Measurements from ENCODE around the gene ASB9.

DNA sequence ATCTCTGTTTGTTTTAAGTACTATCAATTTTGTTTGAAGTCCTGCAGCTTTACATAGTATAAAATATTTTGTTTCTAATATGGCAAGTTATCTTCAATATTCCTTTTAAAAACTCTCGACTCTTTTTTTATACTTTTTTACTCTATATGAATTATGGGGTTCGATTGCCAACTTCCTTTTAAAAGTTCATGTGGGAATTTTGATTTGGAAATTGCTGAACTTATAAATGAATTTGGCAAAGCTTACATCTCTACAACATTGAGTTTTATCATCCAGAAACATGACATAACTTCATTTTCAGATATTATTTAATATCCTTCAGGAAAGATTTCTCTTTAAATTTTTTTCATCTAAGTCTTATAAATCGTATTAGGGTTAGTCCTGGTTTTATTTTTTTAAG lies 60.8 kb downstream of the ASB9 start:
- TF ChIP-seq, protein P1, sequence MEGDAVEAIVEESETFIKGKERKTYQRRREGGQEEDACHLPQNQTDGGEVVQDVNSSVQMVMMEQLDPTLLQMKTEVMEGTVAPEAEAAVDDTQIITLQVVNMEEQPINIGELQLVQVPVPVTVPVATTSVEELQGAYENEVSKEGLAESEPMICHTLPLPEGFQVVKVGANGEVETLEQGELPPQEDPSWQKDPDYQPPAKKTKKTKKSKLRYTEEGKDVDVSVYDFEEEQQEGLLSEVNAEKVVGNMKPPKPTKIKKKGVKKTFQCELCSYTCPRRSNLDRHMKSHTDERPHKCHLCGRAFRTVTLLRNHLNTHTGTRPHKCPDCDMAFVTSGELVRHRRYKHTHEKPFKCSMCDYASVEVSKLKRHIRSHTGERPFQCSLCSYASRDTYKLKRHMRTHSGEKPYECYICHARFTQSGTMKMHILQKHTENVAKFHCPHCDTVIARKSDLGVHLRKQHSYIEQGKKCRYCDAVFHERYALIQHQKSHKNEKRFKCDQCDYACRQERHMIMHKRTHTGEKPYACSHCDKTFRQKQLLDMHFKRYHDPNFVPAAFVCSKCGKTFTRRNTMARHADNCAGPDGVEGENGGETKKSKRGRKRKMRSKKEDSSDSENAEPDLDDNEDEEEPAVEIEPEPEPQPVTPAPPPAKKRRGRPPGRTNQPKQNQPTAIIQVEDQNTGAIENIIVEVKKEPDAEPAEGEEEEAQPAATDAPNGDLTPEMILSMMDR (IDR thresholded peaks at IDR 0.05) = no peak
- no peak for TF ChIP-seq POLR2A (IDR thresholded peaks at IDR 0.05)
